Right lobe of liver (tissue), 4 donors: Measurements from ENCODE around the gene MIER2.

ENCODE experiments used
- POLR2A ChIP-seq: fragments of 450-650 bp; IDR thresholded peaks from one replicate; pipeline ENCODE4 v1.6.1; 2017; ENCODE audit warnings: antibody characterized with exemption, mild to moderate bottlenecking
- TF ChIP-seq, protein P1 (sequence below), 4 donors: fragments of 200-600 bp in 3 of 4; fragments of 450-650 bp in 1 of 4; IDR thresholded peaks; one replicate each; pipeline versions ENCODE4 v1.5.1 to v1.8.0; 2016 to 2022; ENCODE audit warnings: antibody characterized with exemption in 4 of 4, mild to moderate bottlenecking in 2 of 4
- donor health status: DM: no; HTN: no; CAD: no.
- donor health status: DM: no; HTN: no; CAD: no.
- donor health status: DM: no; HTN: yes; CAD: no.

DNA sequence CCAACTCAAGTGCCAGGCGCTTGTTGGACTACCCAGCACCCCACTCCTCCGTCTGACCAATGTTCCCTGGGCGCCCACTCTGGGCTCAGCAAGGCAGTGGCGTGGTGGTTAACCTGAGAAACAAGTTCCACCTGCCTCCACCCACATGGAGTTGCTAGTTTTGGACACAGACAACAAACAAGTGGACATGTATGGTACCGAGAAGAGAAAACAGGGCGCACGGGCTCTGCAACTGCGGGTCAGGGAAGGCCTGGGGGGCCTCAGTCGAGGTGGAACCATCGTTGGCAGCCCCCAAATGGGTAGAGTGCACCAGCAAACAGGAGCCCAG is 2.5 kb downstream of the MIER2 start:
- TF ChIP-seq, protein P1, sequence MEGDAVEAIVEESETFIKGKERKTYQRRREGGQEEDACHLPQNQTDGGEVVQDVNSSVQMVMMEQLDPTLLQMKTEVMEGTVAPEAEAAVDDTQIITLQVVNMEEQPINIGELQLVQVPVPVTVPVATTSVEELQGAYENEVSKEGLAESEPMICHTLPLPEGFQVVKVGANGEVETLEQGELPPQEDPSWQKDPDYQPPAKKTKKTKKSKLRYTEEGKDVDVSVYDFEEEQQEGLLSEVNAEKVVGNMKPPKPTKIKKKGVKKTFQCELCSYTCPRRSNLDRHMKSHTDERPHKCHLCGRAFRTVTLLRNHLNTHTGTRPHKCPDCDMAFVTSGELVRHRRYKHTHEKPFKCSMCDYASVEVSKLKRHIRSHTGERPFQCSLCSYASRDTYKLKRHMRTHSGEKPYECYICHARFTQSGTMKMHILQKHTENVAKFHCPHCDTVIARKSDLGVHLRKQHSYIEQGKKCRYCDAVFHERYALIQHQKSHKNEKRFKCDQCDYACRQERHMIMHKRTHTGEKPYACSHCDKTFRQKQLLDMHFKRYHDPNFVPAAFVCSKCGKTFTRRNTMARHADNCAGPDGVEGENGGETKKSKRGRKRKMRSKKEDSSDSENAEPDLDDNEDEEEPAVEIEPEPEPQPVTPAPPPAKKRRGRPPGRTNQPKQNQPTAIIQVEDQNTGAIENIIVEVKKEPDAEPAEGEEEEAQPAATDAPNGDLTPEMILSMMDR (IDR thresholded peaks at IDR 0.05) = no peak
- no peak for TF ChIP-seq POLR2A
